Measurements from ENCODE around the gene NOTCH2. TPM values are rescaled to one million over a fixed set of nuclear protein-coding genes. Genes with fewer than 3 reads are reported as not detected.
A peak's percentile ranks its signal among the peaks of the same experiment; 100 is the strongest.

The NOTCH2 gene
- total RNA-seq, 2 donors from 2014 or later = 90.3 to 95.1 TPM

- Mint-ChIP-seq H3K27ac (peak overlapping the region; percentile 2), H3K27me3 (no peaks in the 10 kb centered on the region), H3K36me3 (ENCODE audit: low read depth) (peaks cover 43% of the 10 kb centered on the region), H3K4me1 (peaks cover 11% of the 10 kb centered on the region), H3K4me3 (no peak overlapping the region), H3K9me3 (no peaks in the 10 kb centered on the region)
- ATAC-seq (replicated peaks) = no peak
These were observed 95.4 kb downstream of the NOTCH2 start for GRCh38 chr1:119974013-119974412.

GRCh38 chr1:119971710-119972570 is 97.5 kb downstream of the NOTCH2 start:
- Mint-ChIP-seq H3K4me3 (no peak overlapping the region), H3K27me3 (no peaks in the 10 kb centered on the region), H3K36me3 (ENCODE audit: low read depth) (peaks cover 62% of the 10 kb centered on the region), H3K27ac (no peak overlapping the region), H3K9me3 (no peaks in the 10 kb centered on the region), H3K4me1 (peaks cover 9% of the 10 kb centered on the region)
- no peak for ATAC-seq (replicated peaks)

GRCh38 chr1:119968601-119969000 is 100.9 kb downstream of the NOTCH2 start:
- H3K4me3 Mint-ChIP-seq = no peak overlapping the region
- H3K27ac Mint-ChIP-seq = no peak overlapping the region
- peaks cover 4% of the 10 kb centered on the region for H3K4me1 Mint-ChIP-seq
- H3K27me3 Mint-ChIP-seq = no peaks in the 10 kb centered on the region
- no peaks in the 10 kb centered on the region for H3K9me3 Mint-ChIP-seq
- H3K36me3 Mint-ChIP-seq (ENCODE audit: low read depth) = peaks cover 82% of the 10 kb centered on the region
- no peak for ATAC-seq (replicated peaks)

- H3K27ac Mint-ChIP-seq = no peak overlapping the region
- no peaks in the 10 kb centered on the region for H3K27me3 Mint-ChIP-seq
- peaks cover 5% of the 10 kb centered on the region for H3K4me1 Mint-ChIP-seq
- H3K4me3 Mint-ChIP-seq = no peak overlapping the region
- ATAC-seq (replicated peaks) = peak; percentile 97
- H3K9me3 Mint-ChIP-seq = no peaks in the 10 kb centered on the region
- H3K36me3 Mint-ChIP-seq (ENCODE audit: low read depth) = peaks cover 82% of the 10 kb centered on the region
These were observed 101.4 kb downstream of the NOTCH2 start for GRCh38 chr1:119968068-119968492.

- Mint-ChIP-seq H3K36me3 (ENCODE audit: low read depth) (peaks cover 94% of the 10 kb centered on the region), H3K4me3 (no peak overlapping the region), H3K9me3 (no peaks in the 10 kb centered on the region), H3K4me1 (peaks cover 11% of the 10 kb centered on the region), H3K27me3 (no peaks in the 10 kb centered on the region), H3K27ac (no peak overlapping the region)
- no peak for ATAC-seq (replicated peaks)
These were observed 102.8 kb downstream of the NOTCH2 start for GRCh38 chr1:119966681-119967080.

- H3K4me1 Mint-ChIP-seq = peaks cover 11% of the 10 kb centered on the region
- H3K36me3 Mint-ChIP-seq (ENCODE audit: low read depth) = peaks cover 91% of the 10 kb centered on the region
- H3K4me3 Mint-ChIP-seq = no peak overlapping the region
- no peaks in the 10 kb centered on the region for H3K9me3 Mint-ChIP-seq
- no peak overlapping the region for H3K27ac Mint-ChIP-seq
- H3K27me3 Mint-ChIP-seq = no peaks in the 10 kb centered on the region
- no peak for ATAC-seq (replicated peaks)
These were observed 103.4 kb downstream of the NOTCH2 start for GRCh38 chr1:119966020-119966419.

- H3K9me3 Mint-ChIP-seq = no peaks in the 10 kb centered on the region
- H3K27ac Mint-ChIP-seq = peak overlapping the region; percentile 8
- ATAC-seq (replicated peaks) = no peak
- H3K4me1 Mint-ChIP-seq = peaks cover 11% of the 10 kb centered on the region
- peaks cover 88% of the 10 kb centered on the region for H3K36me3 Mint-ChIP-seq (ENCODE audit: low read depth)
- H3K27me3 Mint-ChIP-seq = no peaks in the 10 kb centered on the region
- H3K4me3 Mint-ChIP-seq = no peak overlapping the region
These were observed 104.6 kb downstream of the NOTCH2 start for GRCh38 chr1:119964673-119965363.

- Mint-ChIP-seq H3K27me3 (no peaks in the 10 kb centered on the region), H3K4me1 (peaks cover 7% of the 10 kb centered on the region), H3K36me3 (ENCODE audit: low read depth) (peaks cover 84% of the 10 kb centered on the region), H3K27ac (no peak overlapping the region), H3K4me3 (no peak overlapping the region), H3K9me3 (no peaks in the 10 kb centered on the region)
- no peak for ATAC-seq (replicated peaks)
These were observed 107.0 kb downstream of the NOTCH2 start for GRCh38 chr1:119962296-119962968.

- Mint-ChIP-seq H3K4me3 (no peak overlapping the region), H3K27me3 (no peaks in the 10 kb centered on the region), H3K4me1 (peaks cover 7% of the 10 kb centered on the region), H3K36me3 (ENCODE audit: low read depth) (peaks cover 77% of the 10 kb centered on the region), H3K27ac (no peak overlapping the region), H3K9me3 (no peaks in the 10 kb centered on the region)
- ATAC-seq (replicated peaks) = no peak
These were observed 109.0 kb downstream of the NOTCH2 start for GRCh38 chr1:119960501-119960900.

GRCh38 chr1:119959268-119960220 is 109.9 kb downstream of the NOTCH2 start:
- H3K36me3 Mint-ChIP-seq (ENCODE audit: low read depth) = peaks cover 77% of the 10 kb centered on the region
- H3K9me3 Mint-ChIP-seq = no peaks in the 10 kb centered on the region
- no peaks in the 10 kb centered on the region for H3K27me3 Mint-ChIP-seq
- H3K27ac Mint-ChIP-seq = no peak overlapping the region
- no peak for ATAC-seq (replicated peaks)
- H3K4me3 Mint-ChIP-seq = no peak overlapping the region
- peaks cover 7% of the 10 kb centered on the region for H3K4me1 Mint-ChIP-seq

GRCh38 chr1:119958223-119958622 is 111.2 kb downstream of the NOTCH2 start:
- Mint-ChIP-seq H3K4me3 (no peak overlapping the region), H3K4me1 (peaks cover 10% of the 10 kb centered on the region), H3K27ac (no peak overlapping the region), H3K27me3 (no peaks in the 10 kb centered on the region), H3K36me3 (ENCODE audit: low read depth) (peaks cover 77% of the 10 kb centered on the region), H3K9me3 (no peaks in the 10 kb centered on the region)
- ATAC-seq (replicated peaks) = no peak

- Mint-ChIP-seq H3K27me3 (no peaks in the 10 kb centered on the region), H3K4me3 (no peak overlapping the region), H3K4me1 (peaks cover 5% of the 10 kb centered on the region), H3K27ac (no peak overlapping the region), H3K9me3 (no peaks in the 10 kb centered on the region), H3K36me3 (ENCODE audit: low read depth) (peaks cover 77% of the 10 kb centered on the region)
- ATAC-seq (replicated peaks) = no peak
These were observed 113.2 kb downstream of the NOTCH2 start for GRCh38 chr1:119956306-119956705.

GRCh38 chr1:119954476-119955422 is 114.7 kb downstream of the NOTCH2 start:
- H3K4me1 Mint-ChIP-seq = peaks cover 5% of the 10 kb centered on the region
- H3K4me3 Mint-ChIP-seq = no peak overlapping the region
- ATAC-seq (replicated peaks) = peak; percentile 42
- peaks cover 88% of the 10 kb centered on the region for H3K36me3 Mint-ChIP-seq (ENCODE audit: low read depth)
- H3K9me3 Mint-ChIP-seq = no peaks in the 10 kb centered on the region
- H3K27ac Mint-ChIP-seq = no peak overlapping the region
- no peaks in the 10 kb centered on the region for H3K27me3 Mint-ChIP-seq
